Pancreas (tissue), 10 donors: Measurements from ENCODE around the gene IL1F10. TPM values are rescaled to one million over a fixed set of nuclear protein-coding genes. Genes with fewer than 3 reads are reported as not detected.

Experiments
- ATAC-seq, 4 donors: fragments of 200-7000 bp; cut with Tn5 transposase; one replicate each; pipeline versions ENCODE4 v1.8.0 to v1.9.1; 2020; ENCODE audit warnings: mild to moderate bottlenecking in 4 of 4, moderate library complexity in 4 of 4
- DNase-seq, 6 donors: peaks; one replicate each; pipeline ENCODE4 v3.0.0-alpha.2; 2020
- FAIRE-seq: peaks from 2 replicates; lab custom pipeline; 2012; peaks lifted over from hg19 to GRCh38; lab: Jason Lieb, UNC
- H3K27ac ChIP-seq, 4 donors: fragments of 200-600 bp; sonication (generic); 1 replicate in 3 of 4; 2 replicates in 1 of 4; pipeline versions ENCODE4 v1.5.0 to v1.8.0; 2020
- H3K27me3 ChIP-seq, 4 donors: fragments of 200-600 bp; one replicate each; pipeline ENCODE4 v1.8.0; 2021
- H3K36me3 ChIP-seq, 3 donors: fragments of 200-600 bp; sonication (generic) in 1 of 3; one replicate each; pipeline versions ENCODE4 v1.5.0 to v1.8.0; 2020 to 2021
- H3K4me1 ChIP-seq, 3 donors: fragments of 200-600 bp; one replicate each; pipeline ENCODE4 v1.8.0; 2021
- H3K4me3 ChIP-seq, 4 donors: fragments of 200-600 bp; sonication (generic) in 2 of 4; one replicate each; pipeline versions ENCODE4 v1.5.0 to v1.8.0; 2020 to 2021
- H3K9me3 ChIP-seq, 4 donors: fragments of 200-600 bp; one replicate each; pipeline ENCODE4 v1.8.0; 2021
- CTCF ChIP-seq, 4 donors: fragments of 200-600 bp; sonication (generic) in 3 of 4; IDR thresholded peaks; one replicate each; pipeline versions ENCODE4 v1.5.0 to v1.8.0; 2021; ENCODE audit warnings: antibody characterized with exemption in 4 of 4
- WGBS, 2 donors: extraction: QIAGEN DNeasy Blood & Tissue Kit; methylation state at CpG; one replicate each; pipeline ENCODE4 v1.1.7; 2013; 5-methylcytosine and 5-hydroxymethylcytosine counted together
- intact Hi-C, 3 donors: fragments of 100-400 bp; cut with DNase I; formaldehyde crosslinking; loops; one replicate each; pipeline versions ENCODE4 v1.11.1 to v1.14.2; 2022
- polyA plus RNA-seq, 2 donors: library from polyadenylated mRNA; stranded (reverse); fragments of 200-250 nt; gene quantifications; one replicate each; pipeline ENCODE4 v1.2.3, GENCODE V29; 2013
- total RNA-seq, 6 donors: library from RNA; stranded (reverse); fragmentation: NEBNext Ultra II Directional in 4 of 6; extraction: Animal tissue kit (Norgen Biotek cat#: 25700) in 4 of 6; gene quantifications; one replicate each; pipeline versions ENCODE4 v1.2.1 to v1.2.4, GENCODE V29; 2021 to 2023
- donor health status: healthy with polysubstance abuse.
- donor health status: DM: no; HTN: no; CAD: no; lungs with moderate emphysema.
- donor health status: DM: no; HTN: no; CAD: no.
- donor health status: control.
- donor health status: control.
- donor health status: Bipolar disorder and iron deficiency.
- donor health status: DM: yes; HTN: yes; CAD: no.
- donor health status: DM: no; HTN: no; CAD: no.
- donor health status: DM: no; HTN: no; CAD: no.
- donor health status: DM: yes; HTN: yes; CAD: no.

IL1F10 gene
- total and polyA plus RNA-seq, 8 donors = not detected

GRCh38 chr2:113050921-113051895, 16.6 kb upstream of the IL1F10 start:
- ATAC-seq = no peak
- intact Hi-C loops = no loop called here

GRCh38 chr2:113052396-113052917, 15.3 kb upstream of the IL1F10 start, which contains the start of gene IL36B:
Gene IL36B (minus strand): TSS chr2:113052867.
- intact Hi-C loops = no loop called here
- Histone ChIP-seq H3K27ac (no peak within 1 kb of the TSS), H3K27me3 (no peaks in the 10 kb centered on the region), H3K4me1 (no peaks in the 10 kb centered on the region), H3K36me3 (no peaks in the 10 kb centered on the region), H3K9me3 (no peaks in the 10 kb centered on the region), H3K4me3 (no peak within 1 kb of the TSS)
- no peak for ATAC-seq
- no peak for FAIRE-seq
- DNase-seq = no peak
- 59% methylated on average over 6 of the region's 6 CpGs for WGBS, 2 donors
- TF ChIP-seq CTCF (IDR thresholded peaks at IDR 0.05) = no peak

More at GRCh38 chr2:113050921-113051895, 16.6 kb upstream of the IL1F10 start:
- no peak overlapping the region for H3K27ac ChIP-seq
- H3K9me3 ChIP-seq = no peaks in the 10 kb centered on the region
- FAIRE-seq (no peak), DNase-seq (no peak)
- H3K4me3 ChIP-seq = no peak overlapping the region
- no peaks in the 10 kb centered on the region for H3K36me3 ChIP-seq
- no peaks in the 10 kb centered on the region for H3K27me3 ChIP-seq
- TF ChIP-seq CTCF (IDR thresholded peaks at IDR 0.05) = no peak
- 90 to 94% methylated on average over 35 to 38 of the region's 38 CpGs for WGBS, 2 donors
- H3K4me1 ChIP-seq = no peaks in the 10 kb centered on the region

- no peak for ATAC-seq
- no peaks in the 10 kb centered on the region for H3K36me3 ChIP-seq
- H3K4me3 ChIP-seq = no peak overlapping the region
- H3K27me3 ChIP-seq = no peaks in the 10 kb centered on the region
- no peaks in the 10 kb centered on the region for H3K9me3 ChIP-seq
- H3K27ac ChIP-seq = no peak overlapping the region
- 48 to 49% methylated on average over 3 of the region's 3 CpGs for WGBS, 2 donors
- H3K4me1 ChIP-seq = no peaks in the 10 kb centered on the region
- no peak for TF ChIP-seq CTCF (IDR thresholded peaks at IDR 0.05)
- DNase-seq = no peak
- intact Hi-C loops = no loop called here
- no peak for FAIRE-seq
Observed at GRCh38 chr2:113053666-113054065, 14.1 kb upstream of the IL1F10 start.

- ATAC-seq (no peak), DNase-seq (no peak), FAIRE-seq (no peak)
- H3K27me3 ChIP-seq = no peaks in the 10 kb centered on the region
- intact Hi-C loops = no loop called here
- TF ChIP-seq CTCF (IDR thresholded peaks at IDR 0.05) = no peak
- no peaks in the 10 kb centered on the region for H3K4me1 ChIP-seq
- no peaks in the 10 kb centered on the region for H3K36me3 ChIP-seq
- H3K27ac ChIP-seq = no peak overlapping the region
- no peaks in the 10 kb centered on the region for H3K9me3 ChIP-seq
- no peak overlapping the region for H3K4me3 ChIP-seq
Observed at GRCh38 chr2:113054066-113054465, 13.7 kb upstream of the IL1F10 start.

GRCh38 chr2:113056521-113056920, 11.2 kb upstream of the IL1F10 start:
- no peak for TF ChIP-seq CTCF (IDR thresholded peaks at IDR 0.05)
- DNase-seq = no peak
- no peak for ATAC-seq
- no peak overlapping the region for H3K27ac ChIP-seq
- H3K4me1 ChIP-seq = no peaks in the 10 kb centered on the region
- no peaks in the 10 kb centered on the region for H3K36me3 ChIP-seq
- intact Hi-C loops = no loop called here
- no peak for FAIRE-seq
- 61 to 64% methylated on average over 1 of the region's 1 CpG for WGBS, 2 donors
- no peaks in the 10 kb centered on the region for H3K27me3 ChIP-seq
- no peak overlapping the region for H3K4me3 ChIP-seq
- no peaks in the 10 kb centered on the region for H3K9me3 ChIP-seq
